ENCODE results near the gene CPLX4. TPM values are rescaled to one million over a fixed set of nuclear protein-coding genes. Genes with fewer than 3 reads are reported as not detected.

Gene CPLX4
- total RNA-seq, 1 experiment from 2014 or later: not detected

- no peak for TF ChIP-seq SIN3A (IDR thresholded peaks at IDR 0.05; ENCODE audit: borderline replicate concordance, insufficient read depth, low read depth, low read length)
- TF ChIP-seq, protein P1, sequence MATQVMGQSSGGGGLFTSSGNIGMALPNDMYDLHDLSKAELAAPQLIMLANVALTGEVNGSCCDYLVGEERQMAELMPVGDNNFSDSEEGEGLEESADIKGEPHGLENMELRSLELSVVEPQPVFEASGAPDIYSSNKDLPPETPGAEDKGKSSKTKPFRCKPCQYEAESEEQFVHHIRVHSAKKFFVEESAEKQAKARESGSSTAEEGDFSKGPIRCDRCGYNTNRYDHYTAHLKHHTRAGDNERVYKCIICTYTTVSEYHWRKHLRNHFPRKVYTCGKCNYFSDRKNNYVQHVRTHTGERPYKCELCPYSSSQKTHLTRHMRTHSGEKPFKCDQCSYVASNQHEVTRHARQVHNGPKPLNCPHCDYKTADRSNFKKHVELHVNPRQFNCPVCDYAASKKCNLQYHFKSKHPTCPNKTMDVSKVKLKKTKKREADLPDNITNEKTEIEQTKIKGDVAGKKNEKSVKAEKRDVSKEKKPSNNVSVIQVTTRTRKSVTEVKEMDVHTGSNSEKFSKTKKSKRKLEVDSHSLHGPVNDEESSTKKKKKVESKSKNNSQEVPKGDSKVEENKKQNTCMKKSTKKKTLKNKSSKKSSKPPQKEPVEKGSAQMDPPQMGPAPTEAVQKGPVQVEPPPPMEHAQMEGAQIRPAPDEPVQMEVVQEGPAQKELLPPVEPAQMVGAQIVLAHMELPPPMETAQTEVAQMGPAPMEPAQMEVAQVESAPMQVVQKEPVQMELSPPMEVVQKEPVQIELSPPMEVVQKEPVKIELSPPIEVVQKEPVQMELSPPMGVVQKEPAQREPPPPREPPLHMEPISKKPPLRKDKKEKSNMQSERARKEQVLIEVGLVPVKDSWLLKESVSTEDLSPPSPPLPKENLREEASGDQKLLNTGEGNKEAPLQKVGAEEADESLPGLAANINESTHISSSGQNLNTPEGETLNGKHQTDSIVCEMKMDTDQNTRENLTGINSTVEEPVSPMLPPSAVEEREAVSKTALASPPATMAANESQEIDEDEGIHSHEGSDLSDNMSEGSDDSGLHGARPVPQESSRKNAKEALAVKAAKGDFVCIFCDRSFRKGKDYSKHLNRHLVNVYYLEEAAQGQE (IDR thresholded peaks at IDR 0.05; ENCODE audit: insufficient read depth in 1 of 2, low read depth in 2 of 2, low read length in 1 of 2): no peak
- no peak for TF ChIP-seq POLR2AphosphoS5 (IDR thresholded peaks at IDR 0.05; ENCODE audit: low read depth, low read length)
- TF ChIP-seq TCF7L2 (IDR thresholded peaks at IDR 0.05; ENCODE audit: low read depth, low read length): no peak
- TF ChIP-seq, protein P2, sequence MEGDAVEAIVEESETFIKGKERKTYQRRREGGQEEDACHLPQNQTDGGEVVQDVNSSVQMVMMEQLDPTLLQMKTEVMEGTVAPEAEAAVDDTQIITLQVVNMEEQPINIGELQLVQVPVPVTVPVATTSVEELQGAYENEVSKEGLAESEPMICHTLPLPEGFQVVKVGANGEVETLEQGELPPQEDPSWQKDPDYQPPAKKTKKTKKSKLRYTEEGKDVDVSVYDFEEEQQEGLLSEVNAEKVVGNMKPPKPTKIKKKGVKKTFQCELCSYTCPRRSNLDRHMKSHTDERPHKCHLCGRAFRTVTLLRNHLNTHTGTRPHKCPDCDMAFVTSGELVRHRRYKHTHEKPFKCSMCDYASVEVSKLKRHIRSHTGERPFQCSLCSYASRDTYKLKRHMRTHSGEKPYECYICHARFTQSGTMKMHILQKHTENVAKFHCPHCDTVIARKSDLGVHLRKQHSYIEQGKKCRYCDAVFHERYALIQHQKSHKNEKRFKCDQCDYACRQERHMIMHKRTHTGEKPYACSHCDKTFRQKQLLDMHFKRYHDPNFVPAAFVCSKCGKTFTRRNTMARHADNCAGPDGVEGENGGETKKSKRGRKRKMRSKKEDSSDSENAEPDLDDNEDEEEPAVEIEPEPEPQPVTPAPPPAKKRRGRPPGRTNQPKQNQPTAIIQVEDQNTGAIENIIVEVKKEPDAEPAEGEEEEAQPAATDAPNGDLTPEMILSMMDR (IDR thresholded peaks at IDR 0.05): no peak
- in situ Hi-C loops (cut with HindIII; ENCODE audit: low pct_unique_long_range_greater_than_20kb, low sequenced_read_pairs): no loop called here
- Histone ChIP-seq H3K9me3 (ENCODE audit: control insufficient read depth, insufficient read depth, low read depth, low read length) (no peaks in the 10 kb centered on the region), H3K36me3 (ENCODE audit: control insufficient read depth, insufficient read depth, low read length) (no peaks in the 10 kb centered on the region), H3K4me1 (ENCODE audit: control insufficient read depth, insufficient read depth, low read length) (no peaks in the 10 kb centered on the region), H3K4me3 (ENCODE audit: low read depth in 2 of 2, low read length in 2 of 2) (no peak overlapping the region), H3K27me3 (ENCODE audit: control insufficient read depth, insufficient read depth, low read length) (peaks cover 11% of the 10 kb centered on the region), H3K27ac (ENCODE audit: low read length) (no peak overlapping the region)
- ChIA-PET CTCF (no interaction called here), POLR2A (no interaction called here)
- BruUV-seq (replicated peaks): no TSS peak
- DNase-seq (ENCODE audit: low read depth, low spot score): no peak
- intact Hi-C loops (cut with micrococcal nuclease; ENCODE audit: unreplicated experiment): no loop called here
- ATAC-seq: no peak
Observed at GRCh38 chr18:59274533-59274928, 43.9 kb downstream of the CPLX4 start.

DNA sequence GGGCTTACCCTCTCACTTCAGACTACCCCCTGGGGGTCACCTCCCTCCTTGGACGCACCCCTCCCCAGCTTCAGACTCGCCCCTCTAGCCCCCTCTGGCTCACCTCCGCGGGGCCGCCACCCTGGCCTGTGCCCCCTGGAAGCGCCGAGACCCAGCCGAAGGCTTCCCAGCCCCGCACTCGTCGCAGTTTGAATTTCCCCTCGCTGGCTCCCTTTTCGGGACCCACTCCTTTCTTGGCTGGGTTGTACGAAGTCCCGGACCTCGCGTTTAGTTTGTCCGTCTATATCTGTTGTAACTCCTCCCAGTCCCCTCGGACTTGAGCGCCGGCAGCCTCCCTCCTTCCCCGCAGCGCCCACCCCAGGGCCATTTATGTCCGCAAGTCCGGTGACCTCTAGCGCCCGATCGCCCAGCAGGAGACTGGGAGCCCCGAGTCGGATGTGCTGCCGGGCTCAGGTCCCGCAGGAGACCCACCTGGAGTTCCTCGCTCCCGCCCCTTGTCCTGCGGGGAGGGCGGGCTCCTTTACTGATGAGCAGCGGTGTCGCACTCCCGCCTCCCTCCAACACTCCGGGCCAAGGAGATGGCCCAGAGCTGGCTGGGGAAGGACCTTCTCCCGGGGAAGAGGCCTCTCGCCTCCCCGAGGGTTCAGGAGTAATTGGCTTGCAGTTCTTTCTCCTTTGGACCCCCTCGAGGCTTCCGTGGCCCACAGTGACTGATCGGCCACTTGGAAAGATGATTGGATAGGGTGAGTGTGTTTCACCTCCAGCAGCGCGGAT is 44.5 kb downstream of the CPLX4 start:
- no TSS peak for BruUV-seq (replicated peaks)
- in situ Hi-C loops (cut with HindIII; ENCODE audit: low pct_unique_long_range_greater_than_20kb, low sequenced_read_pairs) (no loop called here), intact Hi-C loops (cut with micrococcal nuclease; ENCODE audit: unreplicated experiment) (no loop called here)
- H3K4me3 ChIP-seq (ENCODE audit: low read depth in 2 of 2, low read length in 2 of 2): no peak overlapping the region
- ChIA-PET POLR2A (no interaction called here), CTCF (no interaction called here)
- TF ChIP-seq TCF7L2 (IDR thresholded peaks at IDR 0.05; ENCODE audit: low read depth, low read length): no peak
- TF ChIP-seq POLR2AphosphoS5 (IDR thresholded peaks at IDR 0.05; ENCODE audit: low read depth, low read length): no peak
- TF ChIP-seq, protein P1 (IDR thresholded peaks at IDR 0.05; ENCODE audit: insufficient read depth in 1 of 2, low read depth in 2 of 2, low read length in 1 of 2): no peak
- TF ChIP-seq SIN3A (IDR thresholded peaks at IDR 0.05; ENCODE audit: borderline replicate concordance, insufficient read depth, low read depth, low read length): no peak
- TF ChIP-seq, protein P2 (IDR thresholded peaks at IDR 0.05): no peak
- no peaks in the 10 kb centered on the region for H3K36me3 ChIP-seq (ENCODE audit: control insufficient read depth, insufficient read depth, low read length)
- no peaks in the 10 kb centered on the region for H3K4me1 ChIP-seq (ENCODE audit: control insufficient read depth, insufficient read depth, low read length)
- DNase-seq (ENCODE audit: low read depth, low spot score) (no peak), ATAC-seq (no peak)
- H3K27me3 ChIP-seq (ENCODE audit: control insufficient read depth, insufficient read depth, low read length): peaks cover 11% of the 10 kb centered on the region
- no peak overlapping the region for H3K27ac ChIP-seq (ENCODE audit: low read length)
- H3K9me3 ChIP-seq (ENCODE audit: control insufficient read depth, insufficient read depth, low read depth, low read length): no peaks in the 10 kb centered on the region

Data from Panc1 (cell line).